Liver (tissue), 9 donors: ENCODE results near the gene LZIC. TPM values are rescaled to one million over a fixed set of nuclear protein-coding genes. Genes with fewer than 3 reads are reported as not detected.
A peak's percentile ranks its signal among the peaks of the same experiment; 100 is the strongest.

Experiments used
- DNase-seq: peaks from one replicate; pipeline ENCODE4 v3.0.0-alpha.2; 2017; ENCODE audit warnings: low spot score
- H3K27ac ChIP-seq, 2 donors: one replicate each; pipeline ENCODE4 v1.7.0; 2013; ENCODE audit warnings: inconsistent platforms in 2 of 2, low read length in 2 of 2, control low read depth in 1 of 2, low read depth in 1 of 2, mild to moderate bottlenecking in 1 of 2
- H3K27me3 ChIP-seq, 4 donors: one replicate each; pipeline versions ENCODE4 v1.6.1 to v1.7.0; 2013; ENCODE audit warnings: low read length in 3 of 4, inconsistent platforms in 1 of 4, mild to moderate bottlenecking in 1 of 4, moderate library complexity in 1 of 4; ENCODE audit not compliant: control insufficient read depth in 4 of 4, insufficient read depth in 4 of 4
- H3K36me3 ChIP-seq, 4 donors: one replicate each; pipeline versions ENCODE4 v1.6.1 to v1.7.0; 2013; ENCODE audit warnings: low read length in 3 of 4, mild to moderate bottlenecking in 3 of 4, low read depth in 1 of 4, moderate library complexity in 1 of 4; ENCODE audit not compliant: control insufficient read depth in 4 of 4, insufficient read depth in 3 of 4
- H3K4me1 ChIP-seq, 4 donors: one replicate each; pipeline versions ENCODE4 v1.6.1 to v1.7.0; 2013; ENCODE audit warnings: low read length in 3 of 4, mild to moderate bottlenecking in 3 of 4, moderate library complexity in 1 of 4; ENCODE audit not compliant: control insufficient read depth in 4 of 4, insufficient read depth in 4 of 4
- H3K4me3 ChIP-seq, 3 donors: one replicate each; pipeline versions ENCODE4 v1.6.1 to v1.7.0; 2013; ENCODE audit warnings: low read length in 3 of 3, control low read depth in 1 of 3, low read depth in 1 of 3, mild to moderate bottlenecking in 1 of 3
- H3K9ac ChIP-seq, 2 donors: one replicate each; pipeline ENCODE4 v1.7.0; 2013; ENCODE audit warnings: low read length in 2 of 2, mild to moderate bottlenecking in 2 of 2, moderate library complexity in 2 of 2, control low read depth in 1 of 2, low read depth in 1 of 2
- H3K9me3 ChIP-seq, 4 donors: one replicate each; pipeline versions ENCODE4 v1.6.1 to v1.7.0; 2013; ENCODE audit warnings: low read length in 3 of 4; ENCODE audit not compliant: control insufficient read depth in 4 of 4
- FOXA2 ChIP-seq: IDR thresholded peaks from 2 replicates; pipeline ENCODE4 v1.6.1; 2016; ENCODE audit warnings: antibody characterized with exemption
- HNF4A ChIP-seq, 2 donors: conservative IDR thresholded peaks; 2 replicates each; pipeline ENCODE4 v1.6.1; 2016; ENCODE audit warnings: antibody characterized with exemption in 2 of 2, mild to moderate bottlenecking in 2 of 2
- HNF4G ChIP-seq: IDR thresholded peaks from 2 replicates; pipeline ENCODE4 v1.6.1; 2016; ENCODE audit warnings: antibody characterized with exemption
- JUND ChIP-seq, 2 donors: IDR thresholded peaks; 2 replicates each; pipeline ENCODE4 v1.6.1; 2016; ENCODE audit warnings: antibody characterized with exemption in 2 of 2
- RAD21 ChIP-seq, 2 donors: IDR thresholded peaks; 2 replicates each; pipeline ENCODE4 v1.6.1; 2016; ENCODE audit warnings: antibody characterized with exemption in 2 of 2, mild to moderate bottlenecking in 2 of 2
- RXRA ChIP-seq, 2 donors: IDR thresholded peaks; 2 replicates each; pipeline ENCODE4 v1.6.1; 2017 to 2018; ENCODE audit warnings: antibody characterized with exemption in 2 of 2, mild to moderate bottlenecking in 1 of 2
- TAF1 ChIP-seq: conservative IDR thresholded peaks from 2 replicates; pipeline ENCODE4 v1.6.1; 2016; ENCODE audit warnings: antibody characterized with exemption, mild to moderate bottlenecking
- YY1 ChIP-seq: IDR thresholded peaks from 2 replicates; pipeline ENCODE4 v1.6.1; 2016; ENCODE audit warnings: antibody characterized with exemption, mild to moderate bottlenecking
- WGBS: extraction: QIAGEN DNeasy Blood & Tissue Kit; methylation state at CpG from one replicate; pipeline ENCODE4 v1.1.7; 2013; 5-methylcytosine and 5-hydroxymethylcytosine counted together
- polyA plus RNA-seq, 2 donors: library from polyadenylated mRNA; stranded (reverse) in 1 of 2; unstranded in 1 of 2; fragments of 200-250 nt in 1 of 2; fragments of >200 nt in 1 of 2; fragmentation: Nextera tagmentation in 1 of 2; extraction: Ambion mirVana in 1 of 2; gene quantifications; one replicate each; pipeline versions ENCODE4 v1.2.1 to v1.2.3, GENCODE V29; 2013 to 2015
- total RNA-seq, 2 donors: library from RNA; depleted of rRNA; stranded (reverse); fragments of >200 nt; gene quantifications; one replicate each; pipeline ENCODE4 v1.2.3, GENCODE V29; 2014
- TF ChIP-seq, protein P1 (sequence below): fragments of 150-350 bp; IDR thresholded peaks from 2 replicates; pipeline ENCODE4 v1.5.1; 2017; ENCODE audit warnings: improper control_type of control experiment, low read depth, low read length; ENCODE audit not compliant: missing input control
- TF ChIP-seq, protein P2 (sequence below): IDR thresholded peaks from 2 replicates; pipeline ENCODE4 v1.6.1; 2016; ENCODE audit warnings: antibody characterized with exemption, mild to moderate bottlenecking
- TF ChIP-seq, protein P3 (sequence below): IDR thresholded peaks from 2 replicates; pipeline ENCODE4 v1.6.1; 2016; ENCODE audit warnings: antibody characterized with exemption
- TF ChIP-seq, protein P4 (sequence below): IDR thresholded peaks from 2 replicates; pipeline ENCODE4 v1.6.1; 2016; ENCODE audit warnings: antibody characterized with exemption
- donor health status: healthy.
- donor health status: healthy.
- donor health status: healthy.
- donor health status: healthy.
- donor health status: healthy.

LZIC gene
- total and polyA plus RNA-seq, 4 donors: 10.8 to 22.6 (median 13.8) TPM

DNA sequence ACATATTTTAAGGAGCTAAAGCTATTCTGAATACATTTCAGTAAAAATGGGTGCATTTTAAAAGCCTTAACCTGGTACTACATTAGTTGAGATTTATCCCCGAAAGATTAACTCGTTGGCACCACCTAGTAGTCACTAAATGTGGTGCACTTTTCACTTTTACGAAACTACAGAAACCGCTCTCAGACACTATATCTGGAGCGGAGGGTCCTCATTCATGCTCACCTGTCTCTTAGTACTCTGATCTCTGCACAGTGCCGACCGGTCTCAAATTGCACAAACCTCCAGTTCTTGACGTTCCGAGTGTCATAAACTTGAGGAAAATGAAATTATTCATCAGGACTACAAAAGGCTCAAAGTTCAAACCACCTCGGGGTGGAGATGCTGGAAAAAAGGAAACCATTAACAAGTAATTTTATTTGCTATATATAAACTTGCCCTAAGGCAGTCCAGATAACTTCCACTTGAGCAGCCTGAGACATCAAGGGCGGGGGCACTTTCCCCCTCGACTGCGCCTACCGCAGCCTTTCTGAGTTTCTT is 722 bp downstream of the LZIC start:
- H3K27me3 ChIP-seq: no peaks in the 10 kb centered on the region
- H3K36me3 ChIP-seq: peaks cover 0 to 3% (median 0%) of the 10 kb centered on the region in 4 donors
- peaks cover 2 to 14% (median 10%) of the 10 kb centered on the region in 4 donors for H3K4me1 ChIP-seq
- DNase-seq: no peak
- WGBS: under 1% methylated on average over 14 of the region's 14 CpGs
- H3K9ac ChIP-seq: peak overlapping the region; percentile 50 to 82
- peak in 1 of 2 donors; percentile 28 for TF ChIP-seq HNF4A (conservative IDR thresholded peaks at IDR 0.05)
- peak; percentile 10 for TF ChIP-seq HNF4G
- TF ChIP-seq RXRA (IDR thresholded peaks at IDR 0.05): no peak
- TF ChIP-seq, protein P1, sequence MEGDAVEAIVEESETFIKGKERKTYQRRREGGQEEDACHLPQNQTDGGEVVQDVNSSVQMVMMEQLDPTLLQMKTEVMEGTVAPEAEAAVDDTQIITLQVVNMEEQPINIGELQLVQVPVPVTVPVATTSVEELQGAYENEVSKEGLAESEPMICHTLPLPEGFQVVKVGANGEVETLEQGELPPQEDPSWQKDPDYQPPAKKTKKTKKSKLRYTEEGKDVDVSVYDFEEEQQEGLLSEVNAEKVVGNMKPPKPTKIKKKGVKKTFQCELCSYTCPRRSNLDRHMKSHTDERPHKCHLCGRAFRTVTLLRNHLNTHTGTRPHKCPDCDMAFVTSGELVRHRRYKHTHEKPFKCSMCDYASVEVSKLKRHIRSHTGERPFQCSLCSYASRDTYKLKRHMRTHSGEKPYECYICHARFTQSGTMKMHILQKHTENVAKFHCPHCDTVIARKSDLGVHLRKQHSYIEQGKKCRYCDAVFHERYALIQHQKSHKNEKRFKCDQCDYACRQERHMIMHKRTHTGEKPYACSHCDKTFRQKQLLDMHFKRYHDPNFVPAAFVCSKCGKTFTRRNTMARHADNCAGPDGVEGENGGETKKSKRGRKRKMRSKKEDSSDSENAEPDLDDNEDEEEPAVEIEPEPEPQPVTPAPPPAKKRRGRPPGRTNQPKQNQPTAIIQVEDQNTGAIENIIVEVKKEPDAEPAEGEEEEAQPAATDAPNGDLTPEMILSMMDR: peak; percentile 49
- TF ChIP-seq JUND (IDR thresholded peaks at IDR 0.05): no peak
- TF ChIP-seq, protein P2, sequence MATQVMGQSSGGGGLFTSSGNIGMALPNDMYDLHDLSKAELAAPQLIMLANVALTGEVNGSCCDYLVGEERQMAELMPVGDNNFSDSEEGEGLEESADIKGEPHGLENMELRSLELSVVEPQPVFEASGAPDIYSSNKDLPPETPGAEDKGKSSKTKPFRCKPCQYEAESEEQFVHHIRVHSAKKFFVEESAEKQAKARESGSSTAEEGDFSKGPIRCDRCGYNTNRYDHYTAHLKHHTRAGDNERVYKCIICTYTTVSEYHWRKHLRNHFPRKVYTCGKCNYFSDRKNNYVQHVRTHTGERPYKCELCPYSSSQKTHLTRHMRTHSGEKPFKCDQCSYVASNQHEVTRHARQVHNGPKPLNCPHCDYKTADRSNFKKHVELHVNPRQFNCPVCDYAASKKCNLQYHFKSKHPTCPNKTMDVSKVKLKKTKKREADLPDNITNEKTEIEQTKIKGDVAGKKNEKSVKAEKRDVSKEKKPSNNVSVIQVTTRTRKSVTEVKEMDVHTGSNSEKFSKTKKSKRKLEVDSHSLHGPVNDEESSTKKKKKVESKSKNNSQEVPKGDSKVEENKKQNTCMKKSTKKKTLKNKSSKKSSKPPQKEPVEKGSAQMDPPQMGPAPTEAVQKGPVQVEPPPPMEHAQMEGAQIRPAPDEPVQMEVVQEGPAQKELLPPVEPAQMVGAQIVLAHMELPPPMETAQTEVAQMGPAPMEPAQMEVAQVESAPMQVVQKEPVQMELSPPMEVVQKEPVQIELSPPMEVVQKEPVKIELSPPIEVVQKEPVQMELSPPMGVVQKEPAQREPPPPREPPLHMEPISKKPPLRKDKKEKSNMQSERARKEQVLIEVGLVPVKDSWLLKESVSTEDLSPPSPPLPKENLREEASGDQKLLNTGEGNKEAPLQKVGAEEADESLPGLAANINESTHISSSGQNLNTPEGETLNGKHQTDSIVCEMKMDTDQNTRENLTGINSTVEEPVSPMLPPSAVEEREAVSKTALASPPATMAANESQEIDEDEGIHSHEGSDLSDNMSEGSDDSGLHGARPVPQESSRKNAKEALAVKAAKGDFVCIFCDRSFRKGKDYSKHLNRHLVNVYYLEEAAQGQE: no peak
- TF ChIP-seq RAD21 (IDR thresholded peaks at IDR 0.05): peak; percentile 75 to 77
- TF ChIP-seq, protein P3, sequence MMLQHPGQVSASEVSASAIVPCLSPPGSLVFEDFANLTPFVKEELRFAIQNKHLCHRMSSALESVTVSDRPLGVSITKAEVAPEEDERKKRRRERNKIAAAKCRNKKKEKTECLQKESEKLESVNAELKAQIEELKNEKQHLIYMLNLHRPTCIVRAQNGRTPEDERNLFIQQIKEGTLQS: no peak
- TF ChIP-seq TAF1: no peak
- no peaks in the 10 kb centered on the region for H3K9me3 ChIP-seq
- H3K4me3 ChIP-seq: peak overlapping the region; percentile 62 to 99 (median 82)
- peak overlapping the region; percentile 84 to 92 for H3K27ac ChIP-seq

DNA sequence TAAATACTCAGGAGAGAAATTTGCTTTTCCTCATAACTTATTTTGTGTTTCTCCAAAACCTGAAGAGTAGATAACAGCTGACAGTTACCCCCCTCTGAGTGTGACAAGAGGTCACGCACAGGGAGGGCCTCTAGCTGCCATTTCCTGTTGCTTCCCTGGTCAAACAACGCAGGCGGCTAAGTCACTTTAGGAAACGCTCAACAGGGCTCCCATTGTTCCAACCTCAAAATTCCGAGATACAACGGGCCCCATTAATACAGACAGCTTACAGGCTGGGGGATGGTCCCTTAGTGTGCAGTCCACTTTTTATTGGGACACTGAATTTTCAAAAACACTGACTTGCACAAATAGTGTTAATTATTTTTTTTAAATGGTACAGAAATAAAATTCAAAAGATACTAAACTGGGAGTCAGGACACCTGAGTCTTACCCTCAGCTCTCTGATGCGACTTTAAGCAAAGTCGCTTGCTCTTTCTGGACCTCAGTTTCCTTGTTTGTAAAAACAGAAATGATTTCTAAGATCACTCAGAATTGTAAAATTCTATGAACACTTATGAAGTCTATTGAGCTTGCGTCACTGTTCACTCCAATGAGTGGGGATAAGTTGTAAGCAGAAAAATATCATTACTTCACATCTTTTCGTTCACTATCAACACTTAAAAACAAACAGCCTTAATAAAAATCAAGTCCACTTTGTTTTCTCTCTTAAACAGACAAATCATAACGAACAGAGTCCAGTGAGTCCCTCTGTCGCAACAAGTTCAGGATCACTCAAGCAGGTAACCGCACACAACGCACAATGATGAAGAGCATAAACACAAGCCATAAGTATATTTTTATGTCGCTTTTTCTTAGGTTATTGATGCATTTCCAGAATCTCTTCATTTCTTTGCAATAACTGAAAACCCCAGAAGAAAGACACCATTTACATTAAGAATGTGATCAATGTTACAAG is 13.5 kb downstream of the LZIC start:
- H3K36me3 ChIP-seq: peaks cover 6 to 25% (median 15%) of the 10 kb centered on the region in 4 donors

More for the DNA sequence above, 13.5 kb downstream of the LZIC start:
- Histone ChIP-seq H3K4me3 (no peak overlapping the region), H3K27me3 (no peaks in the 10 kb centered on the region), H3K27ac (no peak overlapping the region), H3K4me1 (no peaks in the 10 kb centered on the region), H3K9me3 (no peaks in the 10 kb centered on the region), H3K9ac (no peak overlapping the region)
- TF ChIP-seq HNF4A (conservative IDR thresholded peaks at IDR 0.05): peak in 1 of 2 donors; percentile 18
- no peak for TF ChIP-seq FOXA2
- no peak for TF ChIP-seq YY1
- TF ChIP-seq, protein P4, sequence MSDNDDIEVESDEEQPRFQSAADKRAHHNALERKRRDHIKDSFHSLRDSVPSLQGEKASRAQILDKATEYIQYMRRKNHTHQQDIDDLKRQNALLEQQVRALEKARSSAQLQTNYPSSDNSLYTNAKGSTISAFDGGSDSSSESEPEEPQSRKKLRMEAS: no peak
- WGBS: 74% methylated on average over 15 of the region's 15 CpGs
- DNase-seq: peak; percentile 41
